GM20431 (cell line): ENCODE results near the gene UCP3.

ENCODE experiments used
- in situ Hi-C: fragments of 300-500 bp; cut with MseI, MboI; formaldehyde crosslinking; loops from one replicate; pipeline ENCODE4 v1.15.0; 2020; ENCODE audit warnings: low sequenced_read_pairs; ENCODE audit not compliant: unreplicated experiment

The UCP3 gene

DNA sequence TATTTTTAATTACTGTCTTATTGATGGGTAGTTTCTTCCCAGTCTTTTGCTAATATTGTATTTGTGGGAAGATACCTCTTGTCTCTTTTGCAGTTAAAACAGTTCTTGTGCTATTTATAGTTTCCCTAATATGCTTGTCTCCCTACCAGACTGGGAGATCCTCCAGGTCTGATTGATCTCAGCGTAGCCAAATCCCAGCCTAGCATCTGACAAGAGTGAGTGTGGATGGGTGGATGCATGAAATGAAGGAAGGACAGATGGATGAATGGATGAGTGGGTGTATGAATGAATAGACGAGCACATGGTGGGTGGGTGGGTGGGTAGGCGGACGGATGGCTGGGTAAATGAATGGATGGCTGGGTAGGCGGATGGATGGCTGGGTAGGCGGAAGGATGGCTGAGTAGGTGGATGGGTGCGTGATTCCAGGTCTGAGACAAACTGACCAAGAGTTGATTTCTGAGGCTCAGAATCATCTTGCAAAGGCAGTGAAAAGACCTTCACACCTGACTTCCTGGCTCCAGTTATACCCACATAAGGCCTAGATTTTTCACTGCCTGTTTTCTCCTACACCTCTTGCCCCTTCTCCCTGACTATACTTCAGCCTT, 46.7 kb downstream of the UCP3 start:
- in situ Hi-C loops = no loop called here

DNA sequence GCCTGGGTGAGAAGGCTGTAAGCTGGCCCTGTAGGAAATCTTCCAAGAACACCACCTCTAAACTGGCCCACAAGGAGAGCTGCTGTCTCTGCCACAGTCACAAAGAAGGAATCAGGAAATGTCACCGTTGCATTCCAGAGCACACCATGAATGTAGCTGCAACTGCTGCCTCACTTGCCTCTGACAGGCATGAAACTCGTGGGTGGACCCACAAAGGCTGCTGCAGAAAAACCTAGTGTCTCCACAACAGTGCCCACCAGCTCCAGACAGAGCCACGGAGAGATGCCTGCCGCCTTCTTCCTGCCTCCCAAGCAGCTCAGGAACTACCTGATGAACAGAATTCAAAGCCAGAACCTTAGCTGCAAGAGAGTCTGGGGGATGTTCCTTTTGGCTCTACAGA, 47.6 kb downstream of the UCP3 start:
- in situ Hi-C loops = no loop called here

DNA sequence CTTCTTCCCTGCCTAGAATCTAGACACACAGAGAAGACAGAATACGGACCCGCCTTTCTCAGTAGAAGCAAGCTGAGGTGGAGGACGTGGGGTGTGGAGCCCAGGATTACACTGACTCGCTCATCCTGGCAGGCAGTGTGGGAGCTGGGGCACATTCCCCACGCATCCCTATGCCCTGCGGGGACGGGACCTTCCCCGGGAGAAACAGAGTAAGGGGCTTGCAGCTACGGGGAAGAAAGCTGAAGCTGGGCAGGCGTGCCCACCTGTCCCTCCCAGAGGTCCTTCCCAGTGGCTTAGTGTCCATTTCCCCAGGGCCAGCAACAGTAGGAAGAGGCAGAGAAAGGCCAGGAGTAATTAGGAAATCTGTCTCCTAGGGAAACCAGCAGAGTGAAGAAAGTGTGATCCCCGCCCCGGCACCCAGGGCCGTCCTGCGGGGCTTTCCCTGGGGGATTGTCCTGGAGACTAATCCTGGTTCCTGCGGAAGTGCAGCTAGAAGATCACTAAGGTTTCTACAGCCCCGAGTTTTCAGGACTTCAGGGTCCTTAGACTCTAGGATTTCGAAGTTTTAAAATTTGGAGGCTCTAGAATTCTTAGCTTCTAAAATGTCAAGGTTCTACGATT, 50.3 kb downstream of the UCP3 start:
- in situ Hi-C loops = no loop called here

DNA sequence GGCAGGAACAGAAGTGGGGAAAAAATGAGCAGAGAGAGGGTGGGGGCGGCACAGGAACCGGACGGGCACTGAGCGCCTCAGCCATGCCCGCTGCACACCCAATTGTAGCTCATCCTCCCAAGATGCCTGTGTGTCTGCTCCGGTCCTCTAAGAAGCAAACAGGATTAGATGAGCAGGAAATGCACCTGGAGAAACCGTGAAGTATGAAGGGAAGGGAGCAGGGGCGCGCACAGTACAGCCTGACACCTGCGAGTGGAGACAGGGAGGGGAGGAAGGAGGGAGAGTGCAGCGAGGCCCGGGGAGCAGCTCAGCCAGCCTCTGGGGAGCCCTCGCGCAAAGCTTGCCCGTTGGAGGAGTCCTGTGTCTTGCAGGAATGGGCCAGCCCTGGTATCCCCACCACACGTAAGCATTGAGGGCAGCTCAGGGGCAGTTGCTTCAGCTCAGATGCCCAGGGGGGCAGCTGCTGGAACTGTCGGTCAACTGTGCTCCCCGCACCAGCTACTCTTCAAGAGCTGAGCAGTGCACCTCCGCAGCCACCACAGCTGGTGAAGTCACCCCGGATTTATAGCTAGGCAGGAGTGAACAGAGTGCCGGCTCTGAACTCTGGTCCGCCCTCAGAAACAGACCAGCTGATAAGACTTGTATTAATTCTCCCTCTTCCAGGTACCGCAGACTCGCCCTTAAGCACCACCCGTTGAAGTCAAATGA, 51.1 kb downstream of the UCP3 start:
- in situ Hi-C loops = no loop called here

DNA sequence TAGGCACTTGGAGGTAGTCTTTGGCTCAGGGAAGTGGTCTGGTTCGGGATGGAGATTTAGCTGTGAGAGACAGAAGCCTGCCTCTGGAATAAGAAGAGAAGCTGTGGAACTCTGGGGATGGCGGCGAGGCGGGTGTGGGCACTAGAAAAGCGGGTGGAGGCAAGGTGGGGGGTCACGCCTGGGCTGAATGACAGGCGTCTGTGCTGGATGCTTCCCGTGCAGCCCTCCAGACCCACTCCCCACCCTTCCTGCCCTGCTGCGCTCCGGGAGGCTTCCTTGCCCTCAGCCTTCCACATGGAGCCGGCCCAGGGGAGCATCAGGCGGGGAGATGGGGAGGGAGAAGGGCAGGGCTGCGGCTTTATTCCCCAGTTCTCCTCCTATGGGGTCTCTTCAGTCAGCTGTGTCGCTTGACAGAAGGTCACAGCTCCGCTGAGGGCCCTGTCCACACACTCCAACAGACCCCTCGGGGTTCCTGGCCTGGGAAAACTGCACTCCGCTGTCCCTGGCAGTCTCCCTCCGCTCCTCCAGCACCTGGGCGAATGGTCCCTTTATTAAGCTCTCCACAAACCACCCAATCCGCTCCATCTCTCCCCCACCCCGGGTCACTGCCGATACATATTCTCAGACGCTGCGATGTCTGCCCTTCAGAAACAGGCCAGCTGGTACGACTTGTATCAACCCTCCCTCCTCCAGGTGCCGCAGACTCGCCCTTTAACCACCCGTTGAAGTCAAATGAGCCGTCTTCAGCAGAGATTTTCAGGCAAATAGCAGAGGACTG, 51.8 kb downstream of the UCP3 start:
- in situ Hi-C loops = no loop called here

DNA sequence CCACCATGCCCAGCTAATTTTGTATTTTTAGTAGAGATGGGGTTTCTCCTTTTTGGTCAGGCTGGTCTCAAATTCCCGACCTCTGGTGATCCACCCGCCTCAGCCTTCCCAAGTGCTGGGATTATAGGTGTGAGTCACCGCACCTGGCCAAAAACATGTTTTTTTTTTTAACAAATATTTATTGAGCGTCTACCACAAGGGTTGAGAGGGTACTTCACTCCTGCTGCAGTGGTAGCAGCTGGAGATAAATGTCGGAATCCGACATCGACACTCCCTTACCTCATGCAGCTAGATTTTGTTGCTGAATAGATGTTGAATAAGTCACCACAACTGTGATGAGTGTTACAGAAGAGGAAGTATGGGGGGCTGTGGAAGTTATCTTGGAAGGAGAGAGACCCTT, 57.1 kb downstream of the UCP3 start:
- in situ Hi-C loops = no loop called here

DNA sequence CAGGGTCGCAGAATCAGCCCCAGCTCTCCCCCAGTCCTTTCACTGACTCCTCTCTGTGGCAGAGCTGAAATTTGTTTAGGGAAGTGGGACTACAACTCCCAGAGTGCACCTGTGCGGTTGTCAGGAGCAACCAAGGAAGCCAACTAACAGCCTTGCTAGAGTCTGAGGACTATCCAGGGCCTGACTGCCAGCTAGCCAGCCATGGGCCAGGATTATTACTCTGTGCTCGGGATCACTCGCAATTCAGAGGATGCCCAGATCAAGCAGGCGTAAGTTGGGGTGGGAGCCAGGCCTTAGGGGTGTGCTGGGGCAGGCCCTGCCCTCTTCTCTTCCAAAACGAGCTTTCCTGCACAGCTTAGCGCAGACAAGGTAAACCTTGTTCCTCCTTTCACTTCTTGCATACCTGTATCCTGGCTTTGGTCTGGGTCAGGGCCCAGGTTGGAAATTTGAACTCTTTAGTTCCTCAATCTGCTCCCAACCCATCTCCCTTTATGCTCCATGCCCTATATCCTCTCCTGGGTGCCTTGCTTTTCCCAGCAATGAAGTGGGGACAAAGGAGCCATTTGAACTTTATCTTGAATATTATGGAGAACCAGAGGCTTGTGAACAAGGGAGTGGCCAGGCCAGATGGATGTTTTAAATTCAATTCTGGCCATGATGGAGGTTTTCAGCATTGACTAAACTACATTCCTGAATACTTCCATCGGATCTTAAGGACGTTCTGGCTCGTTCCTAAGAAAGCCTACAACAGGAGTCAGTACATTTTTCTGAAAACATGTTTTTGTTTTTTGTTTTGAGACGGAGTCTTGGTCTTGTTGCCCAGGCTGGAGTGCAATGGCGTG, 57.8 kb downstream of the UCP3 start, which contains the start of gene DNAJB13:
Gene DNAJB13 (plus strand): TSS at position 158 of the 842 bp plus-strand sequence. CDS start 44 bp downstream, at position 202.
- in situ Hi-C loops = no loop called here
